DMS114 treated with DMSO at 0.1 percent for 48 hours (cell line): Measurements from ENCODE around the gene CEP44.

Source experiments
- DNase-seq: peaks from one replicate; lab custom pipeline; 2025; ENCODE audit not compliant: unreplicated experiment; lab: John Stamatoyannopoulos, UW

Gene CEP44

DNA sequence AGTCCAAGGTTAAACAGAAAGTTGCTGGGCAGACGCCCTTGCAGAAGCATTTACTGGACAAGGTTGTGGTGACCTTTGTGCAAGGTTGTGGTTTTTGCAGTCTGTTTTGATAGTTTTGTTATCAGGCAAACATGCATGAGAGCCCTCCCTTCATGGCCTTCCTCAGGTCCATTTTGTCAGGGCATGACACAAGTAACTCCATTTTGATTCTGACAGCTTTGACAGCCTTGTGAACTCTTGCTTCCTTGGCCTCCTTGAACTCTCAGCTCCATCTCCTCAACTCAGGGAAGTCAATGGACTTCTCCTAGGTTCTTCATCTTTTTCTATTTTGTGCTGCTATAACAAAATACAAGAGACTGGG, 97.7 kb downstream of the CEP44 start:
- DNase-seq = no peak
